ENCODE data around the gene CHRND.
"Not testable (repeated sequence)": the region's sequence is repeated elsewhere in the genome, so short reads cannot be mapped to it uniquely, and the experiment has no call there.

CHRND gene

DNA sequence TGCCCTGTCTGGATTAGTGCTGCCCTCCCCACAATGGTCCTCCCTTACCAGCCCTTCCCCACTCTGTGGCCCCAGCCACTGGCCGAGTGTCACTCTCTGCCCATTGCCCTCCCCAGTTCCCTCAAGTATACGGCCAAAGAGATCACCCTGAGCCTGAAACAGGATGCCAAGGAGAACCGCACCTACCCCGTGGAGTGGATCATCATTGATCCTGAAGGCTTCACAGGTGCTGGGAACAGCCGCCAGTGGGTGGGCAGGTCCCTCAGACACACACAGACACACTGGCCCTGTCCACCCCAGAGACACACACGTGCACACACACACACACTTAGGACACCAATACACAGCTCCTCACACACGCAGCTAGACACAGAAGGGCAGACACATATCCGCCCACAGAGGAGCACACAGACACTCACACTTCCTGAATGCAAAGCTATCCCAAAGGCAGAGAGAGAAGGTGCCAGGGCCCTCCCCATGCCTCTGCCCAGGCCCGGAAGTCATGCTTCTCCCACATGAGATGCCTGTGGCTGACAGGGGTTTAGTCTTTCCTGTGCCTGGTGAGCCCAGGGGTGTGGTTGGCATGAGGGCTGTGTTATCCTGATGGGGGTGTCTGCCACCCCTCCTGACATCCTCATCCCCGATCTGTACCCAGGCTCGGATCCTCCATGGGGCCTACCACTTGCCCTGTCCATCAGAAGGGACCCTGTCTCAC lies 2.9 kb downstream of the CHRND start:
- DNase-seq, result no peak

GRCh38 chr2:232529806-232530547 lies 4.0 kb downstream of the CHRND start:
- DNase-seq, result no peak

DNA sequence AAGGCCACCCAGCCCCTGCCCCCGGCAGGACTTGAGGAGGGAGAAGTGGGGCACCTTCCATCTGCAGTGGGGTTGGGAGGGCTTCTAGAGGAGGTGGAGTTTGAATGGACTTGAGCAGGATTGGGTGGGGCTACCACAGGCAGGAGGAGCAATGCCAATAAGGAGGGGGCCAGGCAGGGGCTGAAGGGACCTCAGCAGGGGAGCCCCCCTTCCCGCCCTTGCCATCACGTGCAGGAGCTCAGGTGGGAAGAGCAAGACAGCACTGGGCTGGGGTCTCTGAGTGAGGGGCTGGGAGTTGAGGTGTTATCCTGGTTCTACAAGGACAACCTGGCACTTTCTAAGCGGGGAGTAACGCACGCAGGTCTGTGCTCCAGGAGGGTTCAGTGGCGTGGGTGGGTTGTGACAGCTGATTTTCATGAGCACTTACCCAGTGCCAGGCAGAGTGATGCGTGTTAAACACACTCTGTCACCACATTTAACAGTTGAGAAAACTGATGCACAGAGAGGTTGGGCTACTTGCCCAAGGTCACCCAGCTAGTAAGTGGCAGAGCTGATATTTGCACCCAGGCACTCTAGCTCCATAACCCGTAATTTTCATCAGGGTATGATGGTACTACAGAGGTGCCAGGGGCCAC lies 4.8 kb downstream of the CHRND start:
- DNase-seq, result no peak

GRCh38 chr2:232532419-232532818 lies 6.5 kb downstream of the CHRND start:
- DNase-seq, result no peak

DNA sequence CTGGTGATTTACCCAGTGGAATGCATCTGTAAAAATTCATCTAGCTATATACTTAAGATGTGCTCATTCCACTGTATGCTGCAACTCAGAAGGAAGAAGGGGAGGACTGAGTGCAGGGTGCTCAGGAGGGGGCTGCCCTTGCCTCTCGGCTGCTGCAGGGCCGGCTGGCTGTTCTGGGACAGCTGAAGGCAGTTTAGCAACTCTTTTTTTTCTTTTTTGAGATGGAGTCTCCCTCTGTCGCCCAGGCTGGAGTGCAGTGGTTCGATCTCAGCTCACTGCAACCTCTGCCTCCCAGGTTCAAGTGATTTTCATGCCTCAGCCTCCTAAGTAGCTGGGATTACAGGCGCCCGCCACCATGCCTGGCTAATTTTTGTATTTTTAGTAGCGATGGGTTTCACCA lies 6.9 kb downstream of the CHRND start:
- DNase-seq, result not testable (repeated sequence)

- DNase-seq, result no peak
Measured at GRCh38 chr2:232533944-232534710, 8.2 kb downstream of the CHRND start.

GRCh38 chr2:232534940-232535651 lies 9.1 kb downstream of the CHRND start:
- no peak for DNase-seq

- no peak for DNase-seq
Measured at GRCh38 chr2:232535761-232536530, 10.0 kb downstream of the CHRND start.

- no peak for DNase-seq
Measured at GRCh38 chr2:232537079-232537478, 11.1 kb downstream of the CHRND start.

- no peak for DNase-seq
Measured at GRCh38 chr2:232537499-232537898, 11.5 kb downstream of the CHRND start.

DNA sequence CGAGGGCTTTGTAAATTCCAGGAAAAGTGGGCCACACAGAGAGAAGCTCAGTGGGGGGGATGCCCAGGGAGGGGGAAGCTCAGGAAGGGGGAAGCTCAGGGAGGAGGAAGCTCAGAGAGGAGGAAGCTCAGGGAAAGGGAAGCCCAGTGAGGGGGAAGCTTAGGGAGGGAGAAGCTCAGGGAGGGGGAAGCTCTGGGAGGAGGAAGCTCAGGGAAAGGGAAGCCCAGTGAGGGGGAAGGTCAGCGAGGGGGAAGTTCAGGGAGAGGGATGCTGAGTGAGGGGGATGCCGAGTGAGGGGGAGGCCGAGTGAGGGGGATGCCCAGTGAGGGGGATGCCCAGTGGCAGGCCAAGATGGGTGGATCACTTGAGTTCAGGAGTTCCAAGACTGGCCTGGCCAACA lies 12.7 kb downstream of the CHRND start:
- DNase-seq, result no peak

DNA sequence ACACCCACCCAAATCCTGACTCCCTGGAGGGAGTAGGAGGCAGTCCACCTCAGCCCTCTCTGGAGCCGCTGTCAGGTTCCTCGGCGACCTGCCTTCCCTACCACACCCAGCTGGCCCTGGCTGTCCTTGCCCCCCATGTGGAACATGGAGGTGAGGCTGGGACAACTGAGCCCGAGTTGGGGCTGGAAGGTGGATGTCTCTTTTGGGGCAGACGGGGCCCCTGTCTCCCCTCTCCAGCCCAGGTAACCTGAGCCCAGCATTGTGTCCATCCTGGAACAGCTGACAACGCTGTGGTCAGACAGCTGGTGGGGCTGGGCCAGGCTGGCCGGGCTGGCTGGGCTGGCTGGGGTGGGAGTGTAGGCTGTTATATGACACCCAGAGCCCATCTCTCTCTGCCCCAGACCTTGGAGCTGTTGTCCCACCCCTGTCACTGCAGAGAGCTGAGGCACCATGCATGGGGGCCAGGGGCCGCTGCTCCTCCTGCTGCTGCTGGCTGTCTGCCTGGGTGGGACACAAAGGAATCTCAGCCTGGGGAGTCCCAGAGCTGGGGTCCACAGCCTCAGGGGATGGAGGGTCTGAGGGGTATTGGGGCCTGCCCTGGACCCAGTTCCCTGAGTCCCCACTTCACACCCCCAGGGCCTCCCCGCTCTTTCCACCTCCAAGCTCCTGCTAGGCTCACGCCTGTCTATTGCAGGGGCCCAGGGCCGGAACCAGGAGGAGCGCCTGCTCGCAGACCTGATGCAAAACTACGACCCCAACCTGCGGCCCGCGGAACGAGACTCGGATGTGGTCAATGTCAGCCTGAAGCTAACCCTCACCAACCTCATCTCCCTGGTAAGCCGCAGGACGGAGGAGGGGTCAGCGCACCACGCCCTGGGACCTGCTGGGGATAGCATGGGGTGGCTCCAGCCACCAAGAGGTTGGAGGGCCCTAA lies 13.6 kb downstream of the CHRND start, which contains the start of gene CHRNG:
TSS of gene CHRNG (plus strand) at position 395 of the 934 bp plus-strand sequence. CDS start at position 451, 56 bp downstream.
- DNase-seq, result no peak

DNA sequence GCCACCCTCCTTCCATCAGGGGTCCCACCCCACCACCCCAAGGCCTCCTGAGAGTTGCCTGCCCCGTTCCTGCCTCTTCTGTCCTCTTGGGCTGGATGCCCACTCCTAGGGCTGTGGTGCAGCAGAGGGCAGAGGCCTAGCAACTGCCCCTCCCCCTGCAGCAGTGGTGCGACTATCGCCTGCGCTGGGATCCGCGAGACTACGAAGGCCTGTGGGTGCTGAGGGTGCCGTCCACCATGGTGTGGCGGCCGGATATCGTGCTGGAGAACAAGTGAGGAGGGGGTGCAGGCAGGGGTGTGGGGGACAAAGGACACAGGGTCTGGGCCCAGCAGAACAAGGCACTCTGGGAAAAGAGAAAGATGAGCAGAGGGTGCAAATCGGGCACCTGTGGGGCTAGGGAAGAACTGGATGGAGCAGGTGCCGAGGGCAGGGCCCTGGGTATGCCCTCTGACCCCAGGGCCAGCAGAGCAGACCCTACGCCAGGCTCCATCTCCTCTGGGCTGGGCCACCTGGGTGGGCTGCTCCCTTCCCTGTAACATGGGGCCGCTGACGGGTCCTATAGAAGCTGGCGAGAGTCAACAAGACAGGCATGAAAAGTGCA lies 14.6 kb downstream of the CHRND start:
- DNase-seq, result no peak

DNA sequence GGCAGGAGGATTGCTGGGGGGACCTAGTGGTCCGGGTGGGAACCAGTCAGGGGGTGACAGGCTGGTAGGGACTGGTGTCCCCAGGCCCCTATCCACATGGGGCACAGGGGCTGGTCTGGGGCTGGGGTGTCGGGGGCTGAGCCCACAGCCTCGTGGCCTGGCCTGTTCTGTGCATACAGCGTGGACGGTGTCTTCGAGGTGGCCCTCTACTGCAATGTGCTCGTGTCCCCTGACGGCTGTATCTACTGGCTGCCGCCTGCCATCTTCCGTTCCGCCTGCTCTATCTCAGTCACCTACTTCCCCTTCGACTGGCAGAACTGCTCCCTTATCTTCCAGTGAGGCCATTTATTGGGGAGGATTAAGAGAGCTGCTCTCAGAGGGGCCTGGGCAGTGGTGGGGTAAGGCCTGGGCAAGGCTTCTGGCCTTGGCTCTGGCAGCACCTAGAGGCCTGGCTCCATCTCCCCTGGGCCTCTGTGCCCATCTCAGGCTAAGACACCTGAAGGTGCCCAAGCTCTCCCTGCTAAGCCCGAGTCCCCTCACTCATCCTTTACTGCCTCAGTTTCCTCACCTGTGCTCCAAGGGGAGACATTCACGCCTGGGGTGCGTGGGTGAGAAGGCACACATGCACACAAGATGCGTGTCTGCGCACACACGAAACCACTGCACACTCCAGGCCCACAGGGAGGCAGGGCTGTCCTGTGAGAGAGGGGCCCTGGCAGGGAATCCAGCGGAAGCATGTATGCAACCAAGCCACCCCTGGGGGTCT lies 15.4 kb downstream of the CHRND start:
- DNase-seq, result no peak

DNA sequence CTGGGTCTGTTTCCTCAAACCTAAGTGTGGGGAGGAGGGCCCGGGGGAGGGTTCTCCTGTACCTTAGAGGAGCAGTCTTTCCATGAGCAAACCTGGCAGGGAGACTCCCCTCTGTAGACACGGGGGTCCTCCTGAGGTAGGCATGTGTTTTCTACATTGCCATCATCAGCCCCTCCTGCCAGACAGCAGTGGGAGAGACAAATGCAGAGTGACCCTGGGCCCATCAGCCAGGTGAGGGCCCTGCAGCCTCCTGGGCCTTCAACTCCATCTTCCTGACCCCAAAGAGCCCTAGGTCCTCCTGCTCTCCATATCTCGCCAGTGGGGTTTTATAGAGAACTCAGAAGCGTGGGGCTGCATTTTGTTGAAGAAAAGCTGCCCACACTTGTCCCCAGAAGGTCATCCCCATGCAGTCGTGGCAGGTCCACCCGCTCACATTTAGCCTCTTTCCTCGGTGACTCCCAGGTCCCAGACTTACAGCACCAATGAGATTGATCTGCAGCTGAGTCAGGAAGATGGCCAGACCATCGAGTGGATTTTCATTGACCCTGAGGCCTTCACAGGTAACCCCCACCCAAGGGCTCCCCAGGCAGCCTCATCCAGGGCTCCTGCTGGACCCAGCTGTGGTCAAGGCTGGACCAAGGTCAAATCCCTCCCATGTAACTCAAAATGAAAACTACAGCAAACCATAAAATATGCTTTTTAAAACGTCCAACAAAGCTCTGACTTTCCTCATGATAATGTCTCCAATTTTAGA lies 16.2 kb downstream of the CHRND start:
- DNase-seq, result no peak

GRCh38 chr2:232542715-232543467 lies 16.9 kb downstream of the CHRND start:
- DNase-seq, result no peak

GRCh38 chr2:232543491-232543890 lies 17.5 kb downstream of the CHRND start:
- no peak for DNase-seq

All from T-helper 2 cell (primary cell).